NOMO-1 (cell line): ENCODE data around the gene AVPR2.

Source experiments
- DNase-seq, 2 experiments: peaks; one replicate each; lab custom pipeline; 2025; ENCODE audit not compliant: unreplicated experiment in 2 of 2; lab: John Stamatoyannopoulos, UW

AVPR2 gene

GRCh38 chrX:153910446-153910845, 6.0 kb downstream of the AVPR2 start:
- DNase-seq: no peak

GRCh38 chrX:153911798-153912197, 7.3 kb downstream of the AVPR2 start:
- no peak for DNase-seq

GRCh38 chrX:153913211-153913610, 8.7 kb downstream of the AVPR2 start:
- DNase-seq: no peak

GRCh38 chrX:153913701-153914100, 9.2 kb downstream of the AVPR2 start:
- DNase-seq: no peak

GRCh38 chrX:153917869-153918268, 13.4 kb downstream of the AVPR2 start:
- DNase-seq: no peak

GRCh38 chrX:153919281-153919680, 14.8 kb downstream of the AVPR2 start:
- no peak for DNase-seq

GRCh38 chrX:153920546-153920945, 16.1 kb downstream of the AVPR2 start:
- DNase-seq: no peak

GRCh38 chrX:153921070-153921469, 16.6 kb downstream of the AVPR2 start:
- DNase-seq: no peak

GRCh38 chrX:153921511-153922446, 17.3 kb downstream of the AVPR2 start:
- DNase-seq: no peak

GRCh38 chrX:153922932-153923857, 18.7 kb downstream of the AVPR2 start:
- DNase-seq: no peak

- DNase-seq: peak; percentile 25 to 37
These were observed 19.8 kb downstream of the AVPR2 start for GRCh38 chrX:153924149-153924861.

GRCh38 chrX:153925387-153925738, 20.9 kb downstream of the AVPR2 start:
- no peak for DNase-seq

GRCh38 chrX:153925739-153926551, 21.5 kb downstream of the AVPR2 start, which contains the start of gene ARHGAP4:
Gene ARHGAP4 (minus strand): TSS chrX:153926264. CDS start chrX:153926202, 62 bp downstream.
- DNase-seq: peak in 1 of 2 experiments; percentile 44

- DNase-seq: peak; percentile 62 to 72
These were observed 22.0 kb downstream of the AVPR2 start for GRCh38 chrX:153926552-153926857.

- DNase-seq: peak; percentile 85 to 92
These were observed 22.6 kb downstream of the AVPR2 start for GRCh38 chrX:153926858-153927671.

- no peak for DNase-seq
These were observed 23.1 kb downstream of the AVPR2 start for GRCh38 chrX:153927672-153927921.

GRCh38 chrX:153927922-153928760, 23.7 kb downstream of the AVPR2 start:
- peak; percentile 97 to 99 for DNase-seq

- no peak for DNase-seq
These were observed 24.4 kb downstream of the AVPR2 start for GRCh38 chrX:153928846-153929245.

GRCh38 chrX:153929576-153929975, 25.1 kb downstream of the AVPR2 start:
- no peak for DNase-seq
